NCI-H82 (cell line): ENCODE results near the gene DLX5.
A peak's percentile ranks its signal among the peaks of the same experiment; 100 is the strongest.

Experiments
- DNase-seq: peaks from one replicate; lab custom pipeline; 2025; lab: John Stamatoyannopoulos, UW

DLX5 gene

DNA sequence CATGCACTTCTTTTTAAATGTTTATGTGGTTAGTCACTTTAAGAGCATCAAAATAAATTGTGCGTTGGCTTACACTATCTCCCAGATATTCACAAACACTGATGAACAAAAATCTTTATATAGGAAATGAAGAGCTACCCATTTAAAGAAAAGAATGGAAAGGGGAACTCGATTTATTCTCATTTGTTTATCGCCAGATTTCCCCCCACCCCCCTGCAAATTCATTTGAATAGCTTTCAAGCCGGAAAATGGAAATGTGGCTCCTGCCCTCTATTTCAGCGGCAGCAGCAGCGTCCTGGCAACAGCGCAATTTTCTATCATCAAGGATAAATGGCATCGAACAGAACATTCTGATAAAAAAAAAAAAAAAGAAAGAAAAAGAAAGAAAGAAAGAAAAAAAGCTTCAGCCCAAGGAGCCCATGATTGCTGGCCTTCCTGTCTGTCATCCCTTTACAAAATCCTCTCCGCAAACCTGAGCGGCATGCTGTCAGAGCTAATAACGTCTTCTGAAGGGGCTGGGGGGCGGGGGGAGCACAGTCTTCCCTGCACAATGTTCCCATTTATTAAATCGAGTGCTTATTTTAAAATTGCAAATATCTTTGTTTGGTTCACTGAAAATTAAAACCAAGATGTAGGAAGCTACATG, 33.0 kb downstream of the DLX5 start:
- no peak for DNase-seq

DNA sequence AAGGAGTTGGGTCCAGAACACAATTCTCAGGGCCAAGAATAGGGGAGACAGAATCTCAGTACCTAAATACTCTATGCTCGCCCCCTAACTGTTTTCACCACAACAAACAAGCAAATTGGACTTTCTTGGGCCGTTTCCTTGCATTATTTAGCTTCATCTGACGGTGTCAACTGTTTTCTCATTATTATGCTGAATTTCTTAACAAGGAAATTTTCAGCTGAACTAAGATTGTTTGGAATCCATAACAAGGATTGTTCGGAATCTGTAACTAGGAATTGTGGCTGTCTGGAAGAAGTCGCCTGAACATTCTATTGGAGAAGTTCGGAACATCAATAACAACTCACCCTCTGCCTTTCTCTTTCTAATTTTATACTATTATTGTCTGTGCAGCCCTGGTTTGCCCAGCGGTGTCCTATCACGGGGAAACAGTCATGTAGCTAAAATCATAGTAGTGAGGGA, 34.7 kb downstream of the DLX5 start:
- no peak for DNase-seq

- DNase-seq, result no peak
Observed at GRCh38 chr7:96989241-96989858, 35.3 kb downstream of the DLX5 start.

- peak; percentile 36 for DNase-seq
Observed at GRCh38 chr7:96987719-96988118, 36.9 kb downstream of the DLX5 start.

- no peak for DNase-seq
Observed at GRCh38 chr7:96986901-96987300, 37.7 kb downstream of the DLX5 start.

DNA sequence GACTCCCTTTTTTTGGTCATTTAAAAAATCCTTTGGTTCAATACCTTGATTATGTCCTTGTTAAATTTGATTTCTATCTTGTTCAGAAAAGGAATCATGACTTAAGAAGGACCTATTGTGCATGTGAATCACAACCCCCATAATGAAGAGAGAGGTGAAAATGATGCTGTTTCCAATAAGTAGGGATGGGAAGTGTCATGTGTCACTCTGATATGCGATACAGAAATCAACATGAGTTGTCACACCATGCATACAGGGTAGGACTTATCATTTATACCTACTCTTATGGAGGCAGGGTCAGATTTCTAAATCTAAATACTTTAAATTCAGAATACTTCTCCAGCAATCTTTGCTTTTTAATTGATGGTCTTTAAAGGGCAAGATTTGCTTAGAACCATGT, 38.6 kb downstream of the DLX5 start:
- no peak for DNase-seq

- DNase-seq, result no peak
Observed at GRCh38 chr7:96982586-96982985, 42.0 kb downstream of the DLX5 start.

DNA sequence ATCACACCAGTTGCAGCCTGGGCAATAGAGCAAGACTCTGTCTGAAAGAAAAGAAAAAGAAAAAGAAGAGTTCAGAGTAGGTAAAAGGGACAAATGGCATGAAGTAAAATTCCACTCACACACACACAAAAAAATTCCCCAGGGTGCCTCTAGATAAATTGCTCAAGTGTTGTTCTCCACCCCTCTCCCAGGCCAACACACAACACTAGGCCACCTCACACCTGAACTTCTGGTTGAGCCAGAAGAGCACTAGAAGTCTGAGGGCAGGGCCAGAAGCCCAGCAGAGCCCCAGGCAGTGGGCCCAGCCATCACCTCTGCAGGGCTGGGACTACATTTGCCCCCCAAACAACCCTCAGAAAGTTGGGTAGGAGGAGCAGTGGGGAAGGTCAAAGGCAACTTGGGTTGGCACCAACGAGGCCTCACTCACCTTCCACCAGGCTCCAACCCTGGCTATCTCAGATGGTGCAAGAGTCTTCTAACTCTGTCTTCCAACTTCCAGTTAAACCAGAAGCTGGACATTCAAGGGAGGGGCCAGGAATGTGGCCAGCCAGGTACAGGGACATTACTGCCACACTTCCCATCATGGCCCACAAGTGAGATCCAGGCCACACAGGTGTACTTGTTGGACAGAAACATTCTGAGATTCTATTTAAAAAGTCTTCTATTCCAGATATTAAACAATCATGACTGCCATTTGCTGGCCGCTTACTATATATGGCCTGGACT, 44.9 kb downstream of the DLX5 start:
- no peak for DNase-seq

- no peak for DNase-seq
Observed at GRCh38 chr7:96977445-96977844, 47.2 kb downstream of the DLX5 start.

- no peak for DNase-seq
Observed at GRCh38 chr7:96976106-96976505, 48.5 kb downstream of the DLX5 start.

DNA sequence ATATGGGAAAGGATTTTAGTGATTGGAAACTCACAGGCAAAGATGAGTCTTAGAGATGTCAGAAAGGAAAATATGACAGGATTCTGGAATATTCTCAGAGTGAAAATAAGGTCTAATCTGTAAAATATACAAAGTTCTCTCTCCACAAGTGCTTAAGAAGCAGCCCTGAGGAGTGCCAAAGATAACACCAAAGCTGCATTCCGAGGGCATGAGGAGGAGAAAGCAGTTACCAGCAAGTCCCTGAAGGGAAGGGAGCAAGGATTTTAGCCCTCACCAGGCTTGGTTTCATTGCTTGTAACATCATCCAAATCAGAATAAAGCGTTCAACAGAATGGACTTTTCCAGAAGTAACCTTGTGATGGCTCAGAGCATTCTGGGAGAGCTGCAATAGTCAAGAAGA, 50.6 kb downstream of the DLX5 start:
- DNase-seq, result no peak

DNA sequence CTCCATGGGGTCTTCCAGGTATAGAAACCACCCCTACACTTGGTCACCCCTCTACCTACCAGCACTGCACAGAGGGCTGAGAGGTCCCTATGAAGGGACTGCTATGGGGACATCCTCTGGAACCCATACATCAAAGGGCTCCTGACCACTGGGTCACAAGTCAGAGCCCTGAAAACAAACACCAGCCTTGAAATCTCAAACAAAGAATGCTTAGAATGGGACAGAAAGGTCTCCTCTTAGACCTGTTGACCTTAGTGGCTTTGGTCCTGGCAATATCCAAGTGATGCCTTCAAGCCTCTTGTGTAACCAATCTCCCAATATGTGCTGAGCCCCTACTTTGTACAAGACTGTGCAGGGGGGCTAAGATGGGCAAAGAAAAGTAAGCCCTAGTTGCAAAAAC, 53.9 kb downstream of the DLX5 start:
- no peak for DNase-seq
